Sigmoid colon (tissue), 7 donors: ENCODE results near the gene PANK4. TPM values are rescaled to one million over a fixed set of nuclear protein-coding genes. Genes with fewer than 3 reads are reported as not detected.
A peak's percentile ranks its signal among the peaks of the same experiment; 100 is the strongest.

Source experiments
- DNase-seq: peaks from one replicate; pipeline ENCODE4 v3.0.0-alpha.2; 2019
- H3K27ac ChIP-seq, 4 donors: fragments of 200-600 bp; sonication (generic); one replicate each; pipeline ENCODE4 v1.5.1; 2016 to 2019; ENCODE audit warnings: mild to moderate bottlenecking in 1 of 4
- H3K27me3 ChIP-seq, 3 donors: fragments of 200-600 bp; sonication (generic); one replicate each; pipeline ENCODE4 v1.5.1; 2019; ENCODE audit warnings: mild to moderate bottlenecking in 1 of 3
- H3K36me3 ChIP-seq, 4 donors: fragments of 200-600 bp; sonication (generic); one replicate each; pipeline ENCODE4 v1.5.1; 2016 to 2019
- H3K4me1 ChIP-seq, 4 donors: fragments of 200-600 bp; sonication (generic); one replicate each; pipeline ENCODE4 v1.5.1; 2017 to 2019
- H3K4me3 ChIP-seq, 4 donors: fragments of 200-600 bp; sonication (generic); one replicate each; pipeline ENCODE4 v1.5.1; 2017 to 2019; ENCODE audit warnings: mild to moderate bottlenecking in 2 of 4, moderate library complexity in 1 of 4
- H3K9me3 ChIP-seq, 4 donors: fragments of 200-600 bp in 3 of 4; sonication (generic) in 3 of 4; one replicate each; pipeline versions ENCODE4 v1.5.1 to v1.6.1; 2013 to 2019
- EP300 ChIP-seq, 4 donors: sonication (generic); formaldehyde crosslinking; IDR thresholded peaks; one replicate each; pipeline ENCODE4 v1.6.1; 2017; ENCODE audit warnings: antibody characterized with exemption in 4 of 4
- POLR2A ChIP-seq, 2 donors: fragments of 450-650 bp; IDR thresholded peaks; one replicate each; pipeline ENCODE4 v1.6.1; 2016; ENCODE audit warnings: antibody characterized with exemption in 2 of 2, mild to moderate bottlenecking in 2 of 2, moderate library complexity in 2 of 2
- POLR2AphosphoS5 ChIP-seq, 4 donors: sonication (generic); formaldehyde crosslinking; IDR thresholded peaks; one replicate each; pipeline ENCODE4 v1.6.1; 2017; ENCODE audit warnings: antibody characterized with exemption in 4 of 4
- whole genome bisulfite sequencing, 2 donors: extraction: QIAGEN DNeasy Blood & Tissue Kit; methylation state at CpG; one replicate each; pipeline ENCODE4 v1.1.7; 2013; 5-methylcytosine and 5-hydroxymethylcytosine counted together
- intact Hi-C: fragments of 100-400 bp; cut with DNase I; formaldehyde crosslinking; loops from one replicate; pipeline ENCODE4 v1.15.1; 2023
- polyA plus RNA-seq, 3 donors: library from polyadenylated mRNA; stranded (reverse); fragments of 200-250 nt; gene quantifications; one replicate each; pipeline ENCODE4 v1.2.3, GENCODE V29; 2013
- total RNA-seq, 4 donors: library from RNA; depleted of rRNA; stranded (reverse); fragments of >200 nt; gene quantifications; one replicate each; pipeline ENCODE4 v1.1.0, GENCODE V29; 2016
- TF ChIP-seq, protein P1 (sequence below), 4 experiments: fragments of 450-650 bp in 3 of 4; fragments of 200-600 bp in 1 of 4; IDR thresholded peaks; one replicate each; pipeline ENCODE4 v1.5.1; 2016 to 2019; ENCODE audit warnings: antibody characterized with exemption in 4 of 4, mild to moderate bottlenecking in 3 of 4, moderate library complexity in 2 of 4
- donor health status: healthy with polysubstance abuse.
- donor health status: Bipolar disorder and iron deficiency.
- donor health status: healthy.

Gene PANK4
- total and polyA plus RNA-seq, 7 donors, result 11.4 to 37.7 (median 25.4) TPM

- intact Hi-C loops, result no loop called here
- Histone ChIP-seq H3K4me1 (peaks cover 0 to 19% (median 16%) of the 10 kb centered on the region in 4 donors), H3K4me3 (no peak overlapping the region), H3K27me3 (peaks cover 0 to 16% (median 15%) of the 10 kb centered on the region in 3 donors), H3K9me3 (no peaks in the 10 kb centered on the region), H3K27ac (no peak overlapping the region), H3K36me3 (peaks cover 5 to 58% (median 12%) of the 10 kb centered on the region in 4 donors)
- DNase-seq, result no peak
- no peak for TF ChIP-seq POLR2A (IDR thresholded peaks at IDR 0.05)
- TF ChIP-seq, protein P1, sequence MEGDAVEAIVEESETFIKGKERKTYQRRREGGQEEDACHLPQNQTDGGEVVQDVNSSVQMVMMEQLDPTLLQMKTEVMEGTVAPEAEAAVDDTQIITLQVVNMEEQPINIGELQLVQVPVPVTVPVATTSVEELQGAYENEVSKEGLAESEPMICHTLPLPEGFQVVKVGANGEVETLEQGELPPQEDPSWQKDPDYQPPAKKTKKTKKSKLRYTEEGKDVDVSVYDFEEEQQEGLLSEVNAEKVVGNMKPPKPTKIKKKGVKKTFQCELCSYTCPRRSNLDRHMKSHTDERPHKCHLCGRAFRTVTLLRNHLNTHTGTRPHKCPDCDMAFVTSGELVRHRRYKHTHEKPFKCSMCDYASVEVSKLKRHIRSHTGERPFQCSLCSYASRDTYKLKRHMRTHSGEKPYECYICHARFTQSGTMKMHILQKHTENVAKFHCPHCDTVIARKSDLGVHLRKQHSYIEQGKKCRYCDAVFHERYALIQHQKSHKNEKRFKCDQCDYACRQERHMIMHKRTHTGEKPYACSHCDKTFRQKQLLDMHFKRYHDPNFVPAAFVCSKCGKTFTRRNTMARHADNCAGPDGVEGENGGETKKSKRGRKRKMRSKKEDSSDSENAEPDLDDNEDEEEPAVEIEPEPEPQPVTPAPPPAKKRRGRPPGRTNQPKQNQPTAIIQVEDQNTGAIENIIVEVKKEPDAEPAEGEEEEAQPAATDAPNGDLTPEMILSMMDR (IDR thresholded peaks at IDR 0.05), result peak in 1 of 4 experiments; percentile 11
- 84 to 91% methylated on average over 24 of the region's 24 CpGs for WGBS, 2 donors
Measured at GRCh38 chr1:2561898-2562895, 35.8 kb upstream of the PANK4 start.

- peaks cover 0 to 9% (median 7%) of the 10 kb centered on the region in 3 donors for H3K27me3 ChIP-seq
- H3K4me1 ChIP-seq, result peaks cover 0 to 25% (median 23%) of the 10 kb centered on the region in 4 donors
- WGBS, 2 donors, result 78 to 92% methylated on average over 11 of the region's 11 CpGs
- peaks cover 5 to 58% (median 12%) of the 10 kb centered on the region in 4 donors for H3K36me3 ChIP-seq
- H3K9me3 ChIP-seq, result no peaks in the 10 kb centered on the region
- no peak for TF ChIP-seq POLR2A (IDR thresholded peaks at IDR 0.05)
- TF ChIP-seq EP300 (IDR thresholded peaks at IDR 0.05), result no peak
- no peak for TF ChIP-seq POLR2AphosphoS5 (IDR thresholded peaks at IDR 0.05)
- TF ChIP-seq, protein P1 (IDR thresholded peaks at IDR 0.05), result no peak
- DNase-seq, result no peak
- H3K27ac ChIP-seq, result no peak overlapping the region
- intact Hi-C loops, result no loop called here
- H3K4me3 ChIP-seq, result no peak overlapping the region
Measured at GRCh38 chr1:2561446-2561845, 35.0 kb upstream of the PANK4 start.

GRCh38 chr1:2560299-2561073 is 34.1 kb upstream of the PANK4 start:
- no peak overlapping the region for H3K27ac ChIP-seq
- DNase-seq, result no peak
- H3K4me1 ChIP-seq, result peaks cover 0 to 29% (median 27%) of the 10 kb centered on the region in 4 donors
- TF ChIP-seq POLR2A (IDR thresholded peaks at IDR 0.05) (no peak), POLR2AphosphoS5 (IDR thresholded peaks at IDR 0.05) (no peak)
- TF ChIP-seq, protein P1 (IDR thresholded peaks at IDR 0.05), result no peak
- H3K9me3 ChIP-seq, result no peaks in the 10 kb centered on the region
- H3K4me3 ChIP-seq, result no peak overlapping the region
- 87 to 90% methylated on average over 15 of the region's 15 CpGs for WGBS, 2 donors
- H3K27me3 ChIP-seq, result no peaks in the 10 kb centered on the region
- peaks cover 5 to 58% (median 12%) of the 10 kb centered on the region in 4 donors for H3K36me3 ChIP-seq
- intact Hi-C loops, result no loop called here

GRCh38 chr1:2559509-2560298 is 33.3 kb upstream of the PANK4 start:
- no peak for DNase-seq
- intact Hi-C loops, result loop anchor here (10.0 kb wide), 1 partner anchor 85 kb away; no protein-coding TSS in a partner anchor
- TF ChIP-seq POLR2A (IDR thresholded peaks at IDR 0.05), result no peak
- no peak for TF ChIP-seq EP300 (IDR thresholded peaks at IDR 0.05)
- TF ChIP-seq POLR2AphosphoS5 (IDR thresholded peaks at IDR 0.05), result no peak
- TF ChIP-seq, protein P1 (IDR thresholded peaks at IDR 0.05), result no peak

More at GRCh38 chr1:2559509-2560298, 33.3 kb upstream of the PANK4 start:
- Histone ChIP-seq H3K9me3 (no peaks in the 10 kb centered on the region), H3K4me1 (peaks cover 0 to 35% (median 34%) of the 10 kb centered on the region in 4 donors), H3K27ac (no peak overlapping the region), H3K36me3 (peaks cover 5 to 58% (median 12%) of the 10 kb centered on the region in 4 donors), H3K27me3 (no peaks in the 10 kb centered on the region), H3K4me3 (no peak overlapping the region)
- WGBS, 2 donors, result 84 to 87% methylated on average over 35 of the region's 35 CpGs
